H1 (cell line): ENCODE measurements around the gene MARCKS. TPM values are rescaled to one million over a fixed set of nuclear protein-coding genes. Genes with fewer than 3 reads are reported as not detected.
A peak's percentile ranks its signal among the peaks of the same experiment; 100 is the strongest.

Experiments
- CBX5 ChIP-seq: fragments of 300-800, 300-1000 bp; sonication (generic); IDR thresholded peaks from 2 replicates; pipeline ENCODE4 v1.7.1; 2016; ENCODE audit warnings: antibody characterized with exemption, low read length, low read depth
- E2F6 ChIP-seq: IDR thresholded peaks from 2 replicates; pipeline ENCODE4 v1.6.1; 2012; ENCODE audit warnings: inconsistent platforms
- MAX ChIP-seq: IDR thresholded peaks from 2 replicates; pipeline ENCODE4 v1.6.1; 2012; ENCODE audit warnings: inconsistent platforms
- polyA plus RNA-seq, 7 experiments: library from polyadenylated mRNA; depleted of rRNA in 3 of 7; stranded (reverse) in 5 of 7; unstranded in 2 of 7; fragments of >200 nt in 5 of 7; fragments of 200-250 nt in 2 of 7; gene quantifications; 1 replicate in 5 of 7; 2 replicates in 1 of 7; 4 replicates in 1 of 7; pipeline versions ENCODE4 v1.2.1 to v1.2.3, GENCODE V29; 2011 to 2013; ENCODE audit warnings: missing spikeins in 2 of 7, mixed read lengths in 2 of 7
- total RNA-seq: library from RNA; stranded (reverse); fragmentation: NEBNext Ultra II Directional; extraction: Animal tissue kit (Norgen Biotek cat#: 25700); gene quantifications from 2 replicates; pipeline ENCODE4 v1.2.1, GENCODE V29; 2021

The MARCKS gene
- total and polyA plus RNA-seq, 2 of the 8 experiments (the other 6 are each of a cell fraction or from before 2014, with no cell fraction given) = 26.6 to 111 TPM

GRCh38 chr6:113859349-113860180, 2.4 kb downstream of the MARCKS start (continued):
- TF ChIP-seq E2F6 (peak; percentile 93), MAX (peak; percentile 84), CBX5 (no peak)
